ENCODE measurements around the gene MIXL1. TPM values are rescaled to one million over a fixed set of nuclear protein-coding genes. Genes with fewer than 3 reads are reported as not detected.

MIXL1 gene
- total and polyA plus RNA-seq, 5 donors = not detected

GRCh38 chr1:226216056-226216455 lies 7.4 kb upstream of the MIXL1 start:
- intact Hi-C loops (cut with DNase I) = no loop called here
- Histone ChIP-seq H3K27me3 (ENCODE audit: control insufficient read depth, insufficient read depth) (no peaks in the 10 kb centered on the region), H3K4me3 (ENCODE audit: low read length) (no peak overlapping the region), H3K9me3 (ENCODE audit: control insufficient read depth, low read length) (no peaks in the 10 kb centered on the region), H3K27ac (ENCODE audit: low read length) (no peak overlapping the region), H3K4me1 (ENCODE audit: control insufficient read depth, insufficient read depth, low read length) (no peaks in the 10 kb centered on the region)
- DNase-seq (no peak), ATAC-seq (no peak)
- 58% methylated on average over 5 of the region's 5 CpGs for WGBS

- H3K4me1 ChIP-seq (ENCODE audit: control insufficient read depth, insufficient read depth, low read length) = no peaks in the 10 kb centered on the region
- no peak for DNase-seq
These were observed 6.2 kb upstream of the MIXL1 start for GRCh38 chr1:226217273-226217672.

GRCh38 chr1:226220473-226221189 lies 2.8 kb upstream of the MIXL1 start:
- Histone ChIP-seq H3K4me3 (ENCODE audit: low read length) (no peak overlapping the region), H3K9me3 (ENCODE audit: control insufficient read depth, low read length) (no peaks in the 10 kb centered on the region), H3K27ac (ENCODE audit: low read length) (no peak overlapping the region), H3K27me3 (ENCODE audit: control insufficient read depth, insufficient read depth) (no peaks in the 10 kb centered on the region), H3K4me1 (ENCODE audit: control insufficient read depth, insufficient read depth, low read length) (no peaks in the 10 kb centered on the region)
- peak in 1 of 2 donors; percentile 35 for ATAC-seq
- WGBS = 46% methylated on average over 11 of the region's 11 CpGs
- intact Hi-C loops (cut with DNase I) = no loop called here
- no peak for DNase-seq

More at GRCh38 chr1:226217273-226217672, 6.2 kb upstream of the MIXL1 start:
- intact Hi-C loops (cut with DNase I) = no loop called here
- Histone ChIP-seq H3K27ac (ENCODE audit: low read length) (no peak overlapping the region), H3K4me3 (ENCODE audit: low read length) (no peak overlapping the region), H3K9me3 (ENCODE audit: control insufficient read depth, low read length) (no peaks in the 10 kb centered on the region), H3K27me3 (ENCODE audit: control insufficient read depth, insufficient read depth) (no peaks in the 10 kb centered on the region)
- WGBS = 67% methylated on average over 10 of the region's 10 CpGs
- no peak for ATAC-seq

- ATAC-seq = no peak
- Histone ChIP-seq H3K4me3 (ENCODE audit: low read length) (no peak overlapping the region), H3K4me1 (ENCODE audit: control insufficient read depth, insufficient read depth, low read length) (no peaks in the 10 kb centered on the region), H3K9me3 (ENCODE audit: control insufficient read depth, low read length) (no peaks in the 10 kb centered on the region), H3K27me3 (ENCODE audit: control insufficient read depth, insufficient read depth) (no peaks in the 10 kb centered on the region), H3K27ac (ENCODE audit: low read length) (no peak overlapping the region)
- intact Hi-C loops (cut with DNase I) = no loop called here
- 92% methylated on average over 10 of the region's 10 CpGs for WGBS
- DNase-seq = peak in 1 of 3 donors; percentile 41
These were observed 778 bp upstream of the MIXL1 start for GRCh38 chr1:226222686-226223085.

- Histone ChIP-seq H3K27ac (ENCODE audit: low read length) (no peak overlapping the region), H3K4me3 (ENCODE audit: low read length) (peak overlapping the region; percentile 46), H3K27me3 (ENCODE audit: control insufficient read depth, insufficient read depth) (no peaks in the 10 kb centered on the region), H3K9me3 (ENCODE audit: control insufficient read depth, low read length) (no peaks in the 10 kb centered on the region), H3K4me1 (ENCODE audit: control insufficient read depth, insufficient read depth, low read length) (no peaks in the 10 kb centered on the region)
- ATAC-seq (peak in 1 of 2 donors; percentile 40), DNase-seq (peak in 1 of 3 donors; percentile 53)
- under 1% methylated on average over 55 of the region's 55 CpGs for WGBS
- intact Hi-C loops (cut with DNase I) = no loop called here
These were observed 351 bp downstream of the MIXL1 start for GRCh38 chr1:226223786-226224244.

GRCh38 chr1:226226601-226227000 lies 3.1 kb downstream of the MIXL1 start:
- 93% methylated on average over 3 of the region's 3 CpGs for WGBS
- Histone ChIP-seq H3K4me3 (ENCODE audit: low read length) (no peak overlapping the region), H3K9me3 (ENCODE audit: control insufficient read depth, low read length) (no peaks in the 10 kb centered on the region), H3K4me1 (ENCODE audit: control insufficient read depth, insufficient read depth, low read length) (no peaks in the 10 kb centered on the region), H3K27ac (ENCODE audit: low read length) (no peak overlapping the region), H3K27me3 (ENCODE audit: control insufficient read depth, insufficient read depth) (no peaks in the 10 kb centered on the region)
- ATAC-seq (no peak), DNase-seq (no peak)
- intact Hi-C loops (cut with DNase I) = no loop called here

GRCh38 chr1:226233293-226233692 lies 9.8 kb downstream of the MIXL1 start:
- ATAC-seq (no peak), DNase-seq (no peak)
- intact Hi-C loops (cut with DNase I) = no loop called here

GRCh38 chr1:226233806-226234205 lies 10.3 kb downstream of the MIXL1 start:
- H3K9me3 ChIP-seq (ENCODE audit: control insufficient read depth, low read length) = no peaks in the 10 kb centered on the region
- no peak for ATAC-seq
- no peaks in the 10 kb centered on the region for H3K4me1 ChIP-seq (ENCODE audit: control insufficient read depth, insufficient read depth, low read length)
- H3K27ac ChIP-seq (ENCODE audit: low read length) = no peak overlapping the region
- intact Hi-C loops (cut with DNase I) = no loop called here
- H3K27me3 ChIP-seq (ENCODE audit: control insufficient read depth, insufficient read depth) = no peaks in the 10 kb centered on the region
- DNase-seq = no peak
- 84% methylated on average over 3 of the region's 3 CpGs for WGBS
- H3K4me3 ChIP-seq (ENCODE audit: low read length) = no peak overlapping the region

More at GRCh38 chr1:226233293-226233692, 9.8 kb downstream of the MIXL1 start:
- no peaks in the 10 kb centered on the region for H3K4me1 ChIP-seq (ENCODE audit: control insufficient read depth, insufficient read depth, low read length)
- 80% methylated on average over 6 of the region's 6 CpGs for WGBS
- no peak overlapping the region for H3K27ac ChIP-seq (ENCODE audit: low read length)
- H3K27me3 ChIP-seq (ENCODE audit: control insufficient read depth, insufficient read depth) = no peaks in the 10 kb centered on the region
- H3K4me3 ChIP-seq (ENCODE audit: low read length) = no peak overlapping the region
- H3K9me3 ChIP-seq (ENCODE audit: control insufficient read depth, low read length) = no peaks in the 10 kb centered on the region

GRCh38 chr1:226236826-226237225 lies 13.4 kb downstream of the MIXL1 start:
- no peak overlapping the region for H3K27ac ChIP-seq (ENCODE audit: low read length)
- 89% methylated on average over 1 of the region's 1 CpG for WGBS
- intact Hi-C loops (cut with DNase I) = no loop called here
- no peak for ATAC-seq
- H3K4me1 ChIP-seq (ENCODE audit: control insufficient read depth, insufficient read depth, low read length) = no peaks in the 10 kb centered on the region
- no peak overlapping the region for H3K4me3 ChIP-seq (ENCODE audit: low read length)
- DNase-seq = no peak
- H3K27me3 ChIP-seq (ENCODE audit: control insufficient read depth, insufficient read depth) = no peaks in the 10 kb centered on the region
- H3K9me3 ChIP-seq (ENCODE audit: control insufficient read depth, low read length) = no peaks in the 10 kb centered on the region

GRCh38 chr1:226239421-226239820 lies 16.0 kb downstream of the MIXL1 start:
- DNase-seq (no peak), ATAC-seq (no peak)
- WGBS = over 99% methylated on average over 3 of the region's 3 CpGs
- Histone ChIP-seq H3K27ac (ENCODE audit: low read length) (no peak overlapping the region), H3K4me3 (ENCODE audit: low read length) (no peak overlapping the region), H3K9me3 (ENCODE audit: control insufficient read depth, low read length) (no peaks in the 10 kb centered on the region), H3K27me3 (ENCODE audit: control insufficient read depth, insufficient read depth) (no peaks in the 10 kb centered on the region), H3K4me1 (ENCODE audit: control insufficient read depth, insufficient read depth, low read length) (no peaks in the 10 kb centered on the region)
- intact Hi-C loops (cut with DNase I) = no loop called here

GRCh38 chr1:226248091-226248490 lies 24.6 kb downstream of the MIXL1 start:
- WGBS = 47% methylated on average over 2 of the region's 2 CpGs
- Histone ChIP-seq H3K4me3 (ENCODE audit: low read length) (no peak overlapping the region), H3K4me1 (ENCODE audit: control insufficient read depth, insufficient read depth, low read length) (no peaks in the 10 kb centered on the region), H3K27ac (ENCODE audit: low read length) (no peak overlapping the region), H3K9me3 (ENCODE audit: control insufficient read depth, low read length) (no peaks in the 10 kb centered on the region), H3K27me3 (ENCODE audit: control insufficient read depth, insufficient read depth) (no peaks in the 10 kb centered on the region)
- DNase-seq = no peak
- intact Hi-C loops (cut with DNase I) = no loop called here
- peak in 1 of 2 donors; percentile 68 for ATAC-seq
